Heart left ventricle (tissue), 16 donors: ENCODE measurements around the gene DCHS2. TPM values are rescaled to one million over a fixed set of nuclear protein-coding genes. Genes with fewer than 3 reads are reported as not detected.

Experiments
- ATAC-seq, 4 donors: fragments of 200-7000 bp; cut with Tn5 transposase; one replicate each; pipeline ENCODE4 v1.9.1; 2020 to 2022; ENCODE audit warnings: moderate library complexity in 4 of 4, mild to moderate bottlenecking in 3 of 4, moderate number of reproducible peaks in 1 of 4
- DNase-seq, 5 donors: peaks; one replicate each; pipeline ENCODE4 v3.0.0-alpha.2; 2020
- H3K27ac ChIP-seq, 12 donors: fragments of 200-600 bp; sonication (generic) in 4 of 12; one replicate each; pipeline versions ENCODE4 v1.5.0 to v1.8.0; 2016 to 2022; ENCODE audit warnings: mild to moderate bottlenecking in 2 of 12
- H3K27me3 ChIP-seq, 9 donors: fragments of 200-600 bp; sonication (generic) in 2 of 9; one replicate each; pipeline versions ENCODE4 v1.5.1 to v1.8.0; 2016 to 2022; ENCODE audit warnings: mild to moderate bottlenecking in 3 of 9
- H3K36me3 ChIP-seq, 9 donors: fragments of 200-600 bp; sonication (generic) in 2 of 9; one replicate each; pipeline versions ENCODE4 v1.5.0 to v1.8.0; 2018 to 2022; ENCODE audit warnings: mild to moderate bottlenecking in 2 of 9
- H3K4me1 ChIP-seq, 12 donors: fragments of 200-600 bp; sonication (generic) in 4 of 12; one replicate each; pipeline versions ENCODE4 v1.5.0 to v1.8.0; 2016 to 2022; ENCODE audit warnings: mild to moderate bottlenecking in 3 of 12
- H3K4me3 ChIP-seq, 12 donors: fragments of 200-600 bp; sonication (generic) in 4 of 12; one replicate each; pipeline versions ENCODE4 v1.5.0 to v1.8.0; 2017 to 2022; ENCODE audit warnings: mild to moderate bottlenecking in 9 of 12, moderate library complexity in 4 of 12
- H3K9me3 ChIP-seq, 12 donors: fragments of 200-600 bp; sonication (generic) in 4 of 12; one replicate each; pipeline versions ENCODE4 v1.5.0 to v1.8.0; 2016 to 2022; ENCODE audit warnings: mild to moderate bottlenecking in 1 of 12
- POLR2A ChIP-seq, 2 donors: fragments of 450-650 bp; IDR thresholded peaks; one replicate each; pipeline ENCODE4 v1.6.1; 2017; ENCODE audit warnings: antibody characterized with exemption in 2 of 2, mild to moderate bottlenecking in 2 of 2, moderate library complexity in 2 of 2
- WGBS, 4 donors: extraction: QIAGEN DNeasy Blood & Tissue Kit in 2 of 4; methylation state at CpG; one replicate each; pipeline versions ENCODE4 v1.1.5 to v1.1.7; 2013 to 2018; 5-methylcytosine and 5-hydroxymethylcytosine counted together
- intact Hi-C, 10 donors: fragments of 100-400 bp; cut with DNase I; formaldehyde crosslinking; loops; one replicate each; pipeline versions ENCODE4 v1.11.1 to v1.14.2; 2022
- polyA plus RNA-seq, 2 donors: library from polyadenylated mRNA; stranded (reverse); fragments of 200-250 nt; gene quantifications; one replicate each; pipeline ENCODE4 v1.2.3, GENCODE V29; 2013
- total RNA-seq, 9 donors: library from RNA; depleted of rRNA in 2 of 9; stranded (reverse); fragments of >200 nt in 2 of 9; fragmentation: NEBNext Ultra II Directional in 3 of 9; extraction: Animal tissue kit (Norgen Biotek cat#: 25700) in 3 of 9; gene quantifications; one replicate each; pipeline versions ENCODE4 v1.1.0 to v1.2.4, GENCODE V29; 2016 to 2023
- TF ChIP-seq, protein P1 (sequence below), 12 donors: fragments of 200-600 bp; sonication (generic) in 4 of 12; IDR thresholded peaks; one replicate each; pipeline versions ENCODE4 v1.5.0 to v1.8.0; 2018 to 2022; ENCODE audit warnings: antibody characterized with exemption in 12 of 12, mild to moderate bottlenecking in 5 of 12
- donor health status: ischemic (EF 13 %, LVEDD 7.1; RV severe dilation, severe dysfunction).
- donor health status: healthy with polysubstance abuse.
- donor health status: DM: no; HTN: yes; CAD: no.
- donor health status: DM: no; HTN: no; CAD: no.
- donor health status: ischemic (EF 25% LVEDD 6.9; RV normal size, moderate dysfunction).
- donor health status: ischemic (EF 25% LVEDD 5.7; RV mildly dilated, moderate dysfunction).
- donor health status: healthy.
- donor health status: DM: yes; HTN: yes; CAD: no.
- donor health status: ischemic (EF 35%, LVEDD 5.7; RV mildly dilated, moderate dysfunction).
- donor health status: nonischemic (EF 11% LVEDD 7.7; RV severe dilation, severe dysfunction).
- donor health status: DM: yes; HTN: yes; CAD: no.
- donor health status: PGD.
- donor health status: ischemic (EF 29% LVEDD 5.4; RV normal size, mild dysfunction).
- donor health status: nonischemic (EF 23%, LVEDD 6.1; RV moderate dilation, normal function).

The DCHS2 gene
- total and polyA plus RNA-seq, 11 donors: under 0.01 to 0.49 (median 0.15) TPM; not detected in 5

DNA sequence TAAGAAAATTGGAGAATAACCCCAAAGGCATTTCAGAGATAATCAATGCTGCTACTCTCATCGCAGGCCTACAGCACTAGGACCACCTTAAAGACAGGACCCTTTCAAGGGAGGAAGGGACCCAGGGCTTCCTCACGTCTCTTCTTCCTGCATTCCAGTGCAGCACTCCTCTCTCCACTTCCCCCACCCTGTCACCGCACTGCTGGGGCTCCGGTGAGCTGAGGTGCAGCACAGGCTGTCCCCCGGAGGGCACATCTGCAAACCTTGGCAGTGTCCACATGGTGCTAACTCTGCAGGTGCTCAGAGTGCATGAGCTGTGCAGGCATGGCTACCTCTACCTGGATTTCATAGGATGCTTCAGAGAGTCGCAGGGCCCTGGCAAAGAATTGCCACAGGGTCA, 305.6 kb downstream of the DCHS2 start:
- intact Hi-C loops: no loop called here
- Histone ChIP-seq H3K27ac (no peak overlapping the region), H3K36me3 (no peaks in the 10 kb centered on the region), H3K27me3 (no peaks in the 10 kb centered on the region), H3K4me3 (no peak overlapping the region), H3K9me3 (no peaks in the 10 kb centered on the region), H3K4me1 (no peaks in the 10 kb centered on the region)
- no peak for ATAC-seq
- no peak for DNase-seq
- TF ChIP-seq POLR2A (IDR thresholded peaks at IDR 0.05): no peak
- TF ChIP-seq, protein P1, sequence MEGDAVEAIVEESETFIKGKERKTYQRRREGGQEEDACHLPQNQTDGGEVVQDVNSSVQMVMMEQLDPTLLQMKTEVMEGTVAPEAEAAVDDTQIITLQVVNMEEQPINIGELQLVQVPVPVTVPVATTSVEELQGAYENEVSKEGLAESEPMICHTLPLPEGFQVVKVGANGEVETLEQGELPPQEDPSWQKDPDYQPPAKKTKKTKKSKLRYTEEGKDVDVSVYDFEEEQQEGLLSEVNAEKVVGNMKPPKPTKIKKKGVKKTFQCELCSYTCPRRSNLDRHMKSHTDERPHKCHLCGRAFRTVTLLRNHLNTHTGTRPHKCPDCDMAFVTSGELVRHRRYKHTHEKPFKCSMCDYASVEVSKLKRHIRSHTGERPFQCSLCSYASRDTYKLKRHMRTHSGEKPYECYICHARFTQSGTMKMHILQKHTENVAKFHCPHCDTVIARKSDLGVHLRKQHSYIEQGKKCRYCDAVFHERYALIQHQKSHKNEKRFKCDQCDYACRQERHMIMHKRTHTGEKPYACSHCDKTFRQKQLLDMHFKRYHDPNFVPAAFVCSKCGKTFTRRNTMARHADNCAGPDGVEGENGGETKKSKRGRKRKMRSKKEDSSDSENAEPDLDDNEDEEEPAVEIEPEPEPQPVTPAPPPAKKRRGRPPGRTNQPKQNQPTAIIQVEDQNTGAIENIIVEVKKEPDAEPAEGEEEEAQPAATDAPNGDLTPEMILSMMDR (IDR thresholded peaks at IDR 0.05): no peak
- WGBS, 4 donors: 67 to 77% (median 74%) methylated on average over 6 of the region's 6 CpGs

DNA sequence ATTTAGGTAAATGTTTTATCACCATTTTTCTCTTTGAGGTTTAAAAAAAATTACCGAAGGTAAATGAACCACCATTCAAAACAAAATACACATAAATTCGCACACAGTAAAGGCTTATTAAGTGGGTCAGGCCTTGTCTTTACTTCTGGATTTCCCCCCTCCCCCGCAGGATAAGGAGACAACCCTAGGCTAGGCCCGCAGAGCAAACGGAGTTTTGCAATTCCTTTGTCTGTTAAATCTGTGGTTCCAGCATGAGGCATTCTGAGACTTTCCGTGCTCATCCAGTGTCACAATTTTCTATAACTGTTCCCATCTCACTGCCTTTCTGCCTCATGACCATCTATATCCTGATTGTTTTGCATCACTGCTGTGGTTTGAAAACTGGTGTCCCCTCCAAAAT, 307.4 kb downstream of the DCHS2 start:
- no peak for DNase-seq
- 58 to 65% (median 62%) methylated on average over 6 of the region's 6 CpGs for WGBS, 4 donors
- intact Hi-C loops: no loop called here

DNA sequence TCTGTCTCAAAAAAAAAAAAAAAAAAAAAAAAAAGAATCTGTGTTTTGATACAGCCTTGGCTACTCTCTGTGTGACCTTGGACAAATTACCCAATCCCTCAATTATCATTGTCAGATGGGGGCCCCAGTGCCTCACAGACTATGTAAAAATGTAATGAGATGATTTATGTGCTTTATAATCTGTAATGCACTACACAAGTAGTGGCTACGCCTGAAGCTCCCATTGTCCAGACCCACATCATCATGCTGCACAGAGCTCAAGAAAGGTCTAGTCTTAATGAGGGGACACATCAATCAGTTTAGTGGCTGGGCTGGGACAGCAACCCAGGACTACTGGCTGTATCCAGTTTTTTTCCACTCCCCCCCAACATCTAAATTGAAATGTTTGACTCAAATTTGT, 308.3 kb downstream of the DCHS2 start:
- intact Hi-C loops: no loop called here
- TF ChIP-seq POLR2A (IDR thresholded peaks at IDR 0.05): no peak
- TF ChIP-seq, protein P1 (IDR thresholded peaks at IDR 0.05): no peak
- H3K4me3 ChIP-seq: no peak overlapping the region
- no peak overlapping the region for H3K27ac ChIP-seq
- ATAC-seq (no peak), DNase-seq (no peak)
- no peaks in the 10 kb centered on the region for H3K4me1 ChIP-seq
- H3K36me3 ChIP-seq: no peaks in the 10 kb centered on the region
- H3K9me3 ChIP-seq: no peaks in the 10 kb centered on the region
- no peaks in the 10 kb centered on the region for H3K27me3 ChIP-seq
- WGBS, 4 donors: 89 to 98% (median 90%) methylated on average over 1 of the region's 1 CpG

More for the DNA sequence above, 307.4 kb downstream of the DCHS2 start:
- H3K4me1 ChIP-seq: no peaks in the 10 kb centered on the region
- H3K27ac ChIP-seq: no peak overlapping the region
- ATAC-seq: no peak
- H3K4me3 ChIP-seq: no peak overlapping the region
- H3K9me3 ChIP-seq: no peaks in the 10 kb centered on the region
- no peaks in the 10 kb centered on the region for H3K27me3 ChIP-seq
- TF ChIP-seq, protein P1 (IDR thresholded peaks at IDR 0.05): no peak
- TF ChIP-seq POLR2A (IDR thresholded peaks at IDR 0.05): no peak
- H3K36me3 ChIP-seq: no peaks in the 10 kb centered on the region

Other genes starting within 250 kb of the DCHS2 start
- 10 to 100 TPM; 26.2 to 52.3 (median 40.5) TPM for gene PLRG1, start 58.6 kb upstream of the DCHS2 start, total RNA-seq
- gene PLRG1, start 58.6 kb upstream of the DCHS2 start, polyA plus RNA-seq: 10 to 100 TPM; 25.4 to 40.9 TPM
- 1 to 10 TPM in 1 of 9 donors, under 1 TPM in 1, not detected in 7; 0.25 to 1.6 TPM for gene FGB, start 71.2 kb upstream of the DCHS2 start, total RNA-seq
- under 1 TPM in 1 of 2 donors, not detected in 1; 0.46 TPM for gene FGB, start 71.2 kb upstream of the DCHS2 start, polyA plus RNA-seq
- gene FGA, start 98.9 kb upstream of the DCHS2 start, total RNA-seq: under 1 TPM in 2 of 9 donors, not detected in 7; 0.25 to 0.77 TPM
- under 1 TPM in 1 of 2 donors, not detected in 1; 0.32 TPM for gene FGA, start 98.9 kb upstream of the DCHS2 start, polyA plus RNA-seq
- gene FGG, start 120.9 kb upstream of the DCHS2 start, total RNA-seq: 1 to 10 TPM in 1 of 9 donors, under 1 TPM in 1, not detected in 7; 0.35 to 1.0 TPM
- gene FGG, start 120.9 kb upstream of the DCHS2 start, polyA plus RNA-seq: under 1 TPM in 1 of 2 donors, not detected in 1; 0.50 TPM